ENCODE measurements around the gene TPSG1.
"Not testable (repeated sequence)": the region's sequence is repeated elsewhere in the genome, so short reads cannot be mapped to it uniquely, and the experiment has no call there.

Gene TPSG1

DNA sequence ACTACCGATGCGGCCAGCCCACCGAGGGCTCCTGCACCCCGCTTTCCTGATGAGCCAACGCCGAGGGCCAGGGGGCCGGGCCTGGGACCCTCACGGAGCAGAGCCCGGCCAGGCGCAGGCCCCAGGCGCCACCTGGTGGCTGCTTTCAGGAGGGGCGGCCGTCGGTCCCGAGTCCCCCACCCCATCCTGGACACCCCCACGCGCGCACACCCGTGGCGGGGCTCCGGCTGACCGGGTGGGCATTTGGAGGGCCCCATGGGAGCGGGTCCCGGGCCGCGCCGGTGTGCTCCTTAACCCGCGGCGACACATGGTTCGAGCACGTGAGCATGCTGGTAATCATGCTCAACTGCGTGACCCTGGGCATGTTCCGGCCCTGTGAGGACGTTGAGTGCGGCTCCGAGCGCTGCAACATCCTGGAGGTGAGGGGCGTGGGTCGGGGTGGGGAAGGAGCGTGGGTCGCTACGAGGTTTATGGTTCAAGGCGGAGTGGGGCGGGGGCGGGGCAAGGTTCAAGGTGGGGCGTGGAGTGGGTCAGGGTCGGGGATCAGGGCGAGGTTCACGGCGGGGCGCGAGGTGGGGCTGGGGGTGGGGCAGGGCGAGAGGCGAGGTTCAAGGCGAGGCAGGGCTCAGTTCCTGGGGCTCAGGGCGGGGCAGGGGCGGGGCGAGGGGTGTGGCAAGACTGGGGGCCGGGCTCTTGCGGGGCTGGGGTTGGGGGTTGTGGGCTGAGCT, 30.2 kb downstream of the TPSG1 start:
- peak; percentile 51 for DNase-seq
- no peak for ATAC-seq

DNA sequence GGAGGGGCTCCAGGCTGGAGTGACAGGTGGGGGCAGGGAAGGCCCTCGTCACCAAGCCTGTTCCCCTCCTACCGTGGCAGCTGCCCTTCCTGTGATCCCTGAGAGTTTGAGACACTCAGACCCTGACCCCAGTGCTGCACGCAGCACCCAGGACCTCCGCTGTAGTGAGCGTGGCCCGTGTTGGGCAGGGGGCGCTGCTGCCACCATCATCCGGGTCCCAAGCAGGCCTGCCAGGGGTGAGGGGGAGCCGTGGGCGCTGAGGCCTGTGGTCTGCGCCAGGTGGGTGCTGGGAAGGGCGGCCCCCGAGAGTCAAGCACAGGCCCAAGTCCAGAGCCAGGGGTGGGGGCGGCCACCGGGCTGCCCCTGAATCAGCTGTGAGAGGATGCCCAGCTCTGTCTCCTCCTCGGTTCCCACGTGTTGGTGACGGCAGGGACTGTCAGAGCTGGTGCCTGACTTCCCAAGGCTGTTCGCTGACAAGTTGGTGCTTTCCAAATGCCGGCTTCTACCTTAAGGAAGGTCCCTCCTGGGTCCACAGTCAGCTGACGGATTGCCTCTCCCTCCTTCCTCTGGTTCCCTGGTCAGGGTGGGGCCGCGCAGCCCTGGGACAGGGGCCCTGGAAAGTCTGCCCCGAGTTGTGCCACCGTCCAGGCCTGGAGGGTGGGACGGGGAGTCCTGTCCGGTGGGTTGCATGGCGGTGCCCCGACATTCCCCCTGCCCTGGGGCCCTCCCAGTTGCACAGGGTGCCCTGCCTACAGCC, 31.1 kb downstream of the TPSG1 start:
- ATAC-seq (no peak), DNase-seq (no peak)

DNA sequence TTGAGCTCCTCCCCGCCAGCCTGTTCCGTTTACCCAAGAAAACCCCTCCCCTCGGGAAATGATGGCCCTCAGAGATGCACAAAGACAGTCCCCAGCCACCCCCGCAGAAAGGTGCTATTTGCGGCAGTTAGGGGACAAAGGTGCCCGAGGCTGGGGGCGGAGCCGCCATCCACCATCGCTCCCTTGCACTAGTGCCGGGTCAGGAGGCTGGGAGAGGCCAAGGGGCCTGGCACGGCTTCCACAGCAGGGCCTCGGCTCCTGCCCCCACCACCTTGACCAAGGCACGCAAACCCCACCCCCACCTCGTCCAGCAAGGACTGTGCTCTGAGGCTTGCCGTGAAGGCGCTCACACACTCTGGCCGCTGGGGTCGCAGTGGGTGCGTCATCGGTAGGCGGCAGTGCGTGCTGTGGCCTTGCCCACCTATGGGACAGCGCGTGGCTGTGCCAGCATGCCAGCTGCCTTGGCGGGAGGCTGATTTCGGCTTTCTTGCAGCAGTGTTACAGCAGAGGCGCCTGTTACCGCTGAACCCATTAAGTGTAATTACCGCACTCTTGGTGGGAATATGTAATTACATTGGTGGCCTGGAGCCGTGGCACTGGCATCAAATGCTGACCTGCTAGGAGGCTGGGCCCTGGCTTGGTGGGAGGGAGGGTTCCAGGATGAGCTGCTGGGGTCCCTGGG, 31.8 kb downstream of the TPSG1 start:
- DNase-seq = no peak
- ATAC-seq = no peak

GRCh38 chr16:1192384-1193073, 32.5 kb downstream of the TPSG1 start:
- DNase-seq (no peak), ATAC-seq (no peak)

- DNase-seq, ATAC-seq: not testable (repeated sequence)
These were observed 34.3 kb downstream of the TPSG1 start for GRCh38 chr16:1190789-1191188.

DNA sequence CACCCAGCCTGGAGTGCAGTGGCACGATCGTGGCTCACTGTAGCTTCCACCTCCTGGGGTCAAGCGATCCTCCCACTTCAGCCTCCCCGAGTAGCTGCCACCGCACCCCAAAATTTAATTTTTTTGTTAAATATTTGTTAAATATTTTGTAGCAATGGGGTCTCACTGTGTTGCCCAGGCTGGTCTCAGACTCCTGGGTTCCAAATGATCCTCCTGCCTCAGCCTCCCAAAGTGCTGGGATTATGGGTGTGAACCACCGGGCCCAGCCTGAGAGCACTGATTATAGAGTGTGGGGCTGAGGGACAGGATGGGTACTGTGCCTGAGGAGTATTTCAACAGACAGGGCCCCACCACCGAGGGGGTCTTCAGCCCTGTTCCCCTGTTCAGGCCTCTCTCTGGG, 35.6 kb downstream of the TPSG1 start:
- DNase-seq = no peak
- no peak for ATAC-seq

GRCh38 chr16:1188432-1189189, 36.5 kb downstream of the TPSG1 start:
- DNase-seq (peak; percentile 53), ATAC-seq (no peak)

DNA sequence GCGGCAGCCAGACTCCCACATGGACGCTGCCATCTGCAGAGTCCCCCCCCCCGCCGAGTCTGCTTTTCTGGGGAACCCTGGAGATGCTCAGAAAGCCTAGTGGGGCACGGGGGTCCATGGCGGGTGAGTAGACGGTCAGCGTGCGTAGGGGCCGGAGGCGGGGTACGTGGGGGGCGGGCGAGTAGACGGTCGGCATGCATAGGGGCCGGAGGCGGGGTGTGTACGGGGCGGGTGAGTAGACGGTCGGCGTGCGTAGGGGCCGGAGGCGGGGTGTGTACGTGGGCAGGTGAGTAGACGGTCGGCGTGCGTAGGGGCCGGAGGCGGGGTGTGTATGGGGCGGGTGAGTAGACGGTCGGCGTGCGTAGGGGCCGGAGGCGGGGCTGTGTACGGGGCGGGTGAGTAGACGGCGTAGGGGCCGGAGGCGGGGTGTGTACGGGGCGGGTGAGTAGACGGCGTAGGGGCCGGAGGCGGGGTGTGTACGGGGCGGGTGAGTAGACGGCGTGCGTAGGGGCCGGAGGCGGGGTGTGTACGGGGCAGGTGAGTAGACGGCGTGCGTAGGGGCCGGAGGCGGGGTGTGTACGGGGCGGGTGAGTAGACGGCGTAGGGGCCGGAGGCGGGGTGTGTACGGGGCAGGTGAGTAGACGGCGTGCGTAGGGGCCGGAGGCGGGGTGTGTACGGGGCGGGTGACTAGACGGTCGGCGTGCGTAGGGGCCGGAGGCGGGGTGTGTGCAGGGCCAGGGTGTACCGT, 39.4 kb downstream of the TPSG1 start:
- ATAC-seq, DNase-seq: not testable (repeated sequence)

- no peak for ATAC-seq
- DNase-seq = no peak
These were observed 40.1 kb downstream of the TPSG1 start for GRCh38 chr16:1184980-1185379.

DNA sequence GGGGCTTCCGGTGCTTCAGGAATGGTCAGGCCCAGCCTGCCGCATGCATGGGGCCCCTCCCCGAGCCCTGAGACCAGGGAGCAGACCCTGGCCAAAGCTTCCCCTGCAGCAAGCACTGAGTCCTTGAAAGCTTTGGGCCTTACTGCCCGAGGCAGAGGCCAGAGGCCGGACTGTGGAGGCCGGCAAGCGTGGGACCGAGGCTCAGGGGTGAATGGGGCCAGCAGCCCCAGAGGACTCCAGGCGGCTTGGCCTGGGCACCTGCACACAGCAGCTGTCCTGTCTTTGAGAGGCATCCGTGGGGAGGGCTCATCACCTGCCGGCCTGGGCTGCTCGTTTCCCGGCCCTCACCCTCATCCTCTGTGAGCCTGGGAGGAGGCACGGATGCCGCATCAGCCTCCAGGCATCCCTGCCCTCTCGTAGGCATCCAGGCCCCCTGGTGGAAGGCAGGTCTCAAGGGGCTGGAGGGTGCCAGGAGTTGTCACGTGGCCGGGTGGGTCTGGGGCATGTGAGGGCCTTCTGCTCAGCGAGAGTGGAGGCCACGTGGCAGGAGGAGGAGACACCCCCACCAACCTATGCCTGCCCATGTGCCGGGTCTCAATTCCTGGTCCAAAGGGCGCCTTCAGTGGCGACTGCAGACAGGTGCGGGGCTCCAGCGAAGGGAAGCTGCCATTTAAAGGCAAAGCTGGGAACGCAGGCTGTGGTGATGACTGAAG, 40.8 kb downstream of the TPSG1 start:
- ATAC-seq (no peak), DNase-seq (no peak)

DNA sequence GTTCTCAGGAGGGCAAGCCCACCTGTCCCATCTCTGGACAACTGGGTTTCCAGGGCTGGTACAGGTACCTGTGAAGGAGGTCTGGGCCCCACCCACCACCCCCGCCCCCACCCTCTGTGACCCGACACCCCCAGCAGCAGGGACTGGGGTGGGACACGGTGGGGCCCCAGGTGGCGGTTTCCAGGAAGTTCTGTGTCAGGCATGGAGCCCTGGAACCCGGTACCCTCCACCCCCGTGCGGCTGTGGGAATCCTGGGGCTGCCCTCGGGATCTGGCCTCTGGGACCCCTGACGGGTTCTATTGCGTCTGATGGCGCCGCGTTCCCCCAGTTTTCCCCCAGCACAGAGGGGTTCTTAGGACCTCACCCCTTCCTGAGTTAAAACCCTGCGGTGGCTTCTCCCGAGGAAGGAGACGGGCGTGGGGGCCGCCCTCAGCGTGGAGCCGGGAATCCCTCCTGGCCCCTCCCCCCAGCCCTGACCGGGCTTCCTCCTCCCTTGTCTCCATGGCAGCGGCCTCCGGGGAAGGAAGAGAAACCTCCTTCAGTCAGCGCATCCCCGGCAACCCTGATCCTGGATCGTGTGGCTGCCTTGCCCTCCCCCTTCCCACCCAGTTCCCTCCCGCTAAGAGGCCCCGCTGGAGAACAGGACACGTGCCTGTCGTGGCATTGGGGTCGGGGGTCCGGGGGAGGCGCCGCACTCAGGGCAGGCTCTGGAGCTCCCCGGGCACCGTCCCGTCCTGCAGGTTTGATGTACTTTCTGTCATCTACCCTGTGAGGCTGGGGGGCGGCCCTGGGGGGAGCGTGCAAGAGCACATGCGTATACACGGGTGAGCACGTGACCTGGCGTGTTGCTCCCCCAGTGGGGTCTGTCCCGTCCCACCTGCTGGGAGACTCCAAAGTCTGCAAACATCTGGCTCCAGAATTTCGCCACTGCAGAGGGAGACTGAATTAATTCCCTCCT, 41.8 kb downstream of the TPSG1 start:
- no peak for ATAC-seq
- DNase-seq = no peak

DNA sequence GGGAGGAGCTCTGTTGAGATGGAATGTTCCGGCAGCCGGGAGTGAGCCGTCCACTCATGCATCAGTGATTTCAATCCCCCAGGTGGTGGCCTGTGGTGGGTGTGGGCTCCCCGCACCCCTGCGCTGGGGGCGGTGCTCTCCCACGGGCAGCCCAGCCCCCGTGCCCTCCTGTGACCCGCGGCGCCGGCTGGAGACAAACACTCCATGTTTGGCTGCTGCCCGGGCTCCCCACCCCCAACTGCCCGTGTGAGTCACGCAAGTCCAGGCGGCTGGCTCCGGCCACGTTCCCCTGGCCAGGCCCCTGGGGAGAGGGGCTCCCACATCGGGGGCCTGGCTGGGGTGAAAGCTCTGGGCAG, 42.8 kb downstream of the TPSG1 start:
- DNase-seq = no peak
- no peak for ATAC-seq

DNA sequence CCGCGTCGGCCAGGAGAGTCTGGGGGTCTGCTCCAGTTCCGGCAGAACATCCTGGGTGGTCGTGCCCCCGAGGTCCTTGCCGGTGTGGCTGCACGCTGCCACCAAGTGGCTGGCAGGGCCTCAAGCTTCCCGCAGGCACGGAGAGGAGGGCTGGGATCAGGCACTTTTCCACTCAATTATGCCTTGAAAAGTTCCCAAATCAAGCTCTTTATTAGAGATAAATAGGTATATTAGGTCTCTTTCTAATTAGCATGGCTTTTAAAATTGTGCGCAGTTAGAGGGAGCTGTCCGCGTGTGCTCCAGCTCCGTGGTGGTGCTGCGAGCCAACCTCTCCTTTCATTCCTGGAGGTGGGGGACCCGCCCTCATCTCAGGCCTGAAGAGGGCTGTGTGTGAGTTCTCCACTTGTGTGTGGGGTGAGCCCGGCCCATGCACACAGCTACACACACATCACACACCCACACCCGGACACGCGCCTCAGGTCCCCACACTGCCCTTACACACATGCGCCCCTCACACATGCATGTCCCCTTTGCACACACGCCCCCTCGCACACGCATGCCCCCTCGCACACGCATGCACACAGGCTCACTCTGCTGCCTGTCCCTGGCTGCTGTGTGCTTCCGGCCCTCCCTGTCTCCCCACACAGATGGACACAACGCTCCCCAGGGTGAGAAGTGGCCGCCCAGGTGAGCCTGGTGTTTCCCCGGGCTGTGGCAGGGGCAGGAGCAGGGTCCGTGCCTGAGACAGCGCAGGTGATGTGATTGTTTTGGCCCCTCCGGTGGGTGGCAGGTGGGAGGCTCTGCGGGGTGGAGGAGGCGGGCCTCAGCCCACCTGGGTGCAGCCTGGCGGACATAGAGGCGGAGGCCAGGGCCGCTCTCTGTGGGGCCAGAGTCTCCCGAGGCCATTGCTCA, 43.4 kb downstream of the TPSG1 start:
- DNase-seq = no peak
- ATAC-seq = no peak

DNA sequence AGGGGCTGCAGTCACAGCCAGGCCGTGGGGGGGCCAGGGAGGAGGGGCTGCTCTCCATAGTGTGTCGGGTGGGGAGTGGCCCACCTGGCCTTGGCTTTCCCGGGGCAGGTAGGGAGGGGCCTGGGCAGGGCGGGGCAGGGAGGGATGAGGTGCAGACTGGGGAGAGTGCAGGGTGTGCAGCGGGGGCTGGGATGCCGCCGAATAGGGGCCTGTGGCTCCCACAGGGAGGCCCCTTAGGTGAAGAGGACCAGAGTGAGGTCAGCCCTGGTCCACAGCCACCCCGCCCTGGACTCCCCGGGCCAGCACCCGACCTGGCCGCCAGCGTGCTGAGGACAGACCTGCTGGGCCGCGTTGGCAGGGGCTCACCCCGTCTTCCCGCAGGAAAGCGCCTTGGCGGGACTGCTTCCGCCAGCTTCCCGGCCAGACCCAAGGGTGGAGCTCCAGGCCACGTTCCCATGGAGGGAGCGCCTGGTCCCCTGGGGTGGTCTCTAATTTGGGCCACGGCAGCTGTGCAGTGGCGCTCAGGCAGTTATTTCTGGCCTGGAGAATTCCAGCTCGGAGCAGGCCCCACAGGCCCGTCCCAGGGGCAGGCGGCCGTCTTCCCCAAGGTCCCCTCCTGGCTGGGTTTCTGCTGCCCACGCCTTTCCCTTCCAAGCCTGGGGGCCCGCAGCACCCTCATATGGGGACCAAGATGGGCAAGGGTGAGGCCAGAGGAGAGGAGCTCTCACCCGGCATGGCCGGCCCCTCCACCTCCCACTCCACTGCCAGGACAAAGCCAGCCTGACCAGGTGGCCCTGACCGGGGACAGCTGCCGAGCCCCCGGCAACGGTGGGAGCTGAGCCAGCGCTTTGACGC, 44.3 kb downstream of the TPSG1 start:
- ATAC-seq (no peak), DNase-seq (no peak)

- ATAC-seq = no peak
- no peak for DNase-seq
These were observed 46.7 kb downstream of the TPSG1 start for GRCh38 chr16:1178295-1178910.

DNA sequence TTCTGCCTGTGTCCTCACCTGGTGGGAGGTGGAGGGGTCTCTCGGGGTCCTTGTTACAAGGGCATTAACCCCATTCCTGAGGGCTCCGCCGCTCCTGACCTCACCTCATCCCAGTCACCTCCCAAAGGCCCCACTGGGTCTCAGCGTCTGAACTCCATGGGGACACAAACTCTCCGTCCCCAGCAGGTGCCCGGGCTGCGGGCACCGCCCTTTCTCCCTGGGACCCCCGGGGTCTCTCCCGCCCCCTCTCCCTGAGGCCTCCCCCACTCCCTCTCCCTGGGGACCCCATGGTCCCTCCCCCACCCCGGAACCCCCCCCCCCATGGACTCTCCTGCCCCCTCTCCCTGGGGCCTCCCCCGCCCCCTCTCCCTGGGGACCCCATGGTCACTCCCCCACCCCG, 47.3 kb downstream of the TPSG1 start:
- ATAC-seq (no peak), DNase-seq (no peak)

- DNase-seq (no peak), ATAC-seq (no peak)
These were observed 48.0 kb downstream of the TPSG1 start for GRCh38 chr16:1177053-1177452.

Measured in stimulated activated naive CD8-positive, alpha-beta T cell treated with anti-CD3 and anti-CD28 coated beads, Interleukin-15, Interleukin-2, amounts not matched to agents 100 U/mL and 50 U/mL, for 24 hours (primary cell).